ENCODE results near the gene VWA1.

- no peak for TF ChIP-seq ZFX (IDR thresholded peaks at IDR 0.05)
- TF ChIP-seq, protein P1, sequence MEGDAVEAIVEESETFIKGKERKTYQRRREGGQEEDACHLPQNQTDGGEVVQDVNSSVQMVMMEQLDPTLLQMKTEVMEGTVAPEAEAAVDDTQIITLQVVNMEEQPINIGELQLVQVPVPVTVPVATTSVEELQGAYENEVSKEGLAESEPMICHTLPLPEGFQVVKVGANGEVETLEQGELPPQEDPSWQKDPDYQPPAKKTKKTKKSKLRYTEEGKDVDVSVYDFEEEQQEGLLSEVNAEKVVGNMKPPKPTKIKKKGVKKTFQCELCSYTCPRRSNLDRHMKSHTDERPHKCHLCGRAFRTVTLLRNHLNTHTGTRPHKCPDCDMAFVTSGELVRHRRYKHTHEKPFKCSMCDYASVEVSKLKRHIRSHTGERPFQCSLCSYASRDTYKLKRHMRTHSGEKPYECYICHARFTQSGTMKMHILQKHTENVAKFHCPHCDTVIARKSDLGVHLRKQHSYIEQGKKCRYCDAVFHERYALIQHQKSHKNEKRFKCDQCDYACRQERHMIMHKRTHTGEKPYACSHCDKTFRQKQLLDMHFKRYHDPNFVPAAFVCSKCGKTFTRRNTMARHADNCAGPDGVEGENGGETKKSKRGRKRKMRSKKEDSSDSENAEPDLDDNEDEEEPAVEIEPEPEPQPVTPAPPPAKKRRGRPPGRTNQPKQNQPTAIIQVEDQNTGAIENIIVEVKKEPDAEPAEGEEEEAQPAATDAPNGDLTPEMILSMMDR (conservative IDR thresholded peaks at IDR 0.05) = no peak
Measured at GRCh38 chr1:1393428-1393827, 42.1 kb upstream of the VWA1 start.
